GM18907 (cell line): Measurements from ENCODE around the gene NPFFR1.
A peak's percentile ranks its signal among the peaks of the same experiment; 100 is the strongest.

Experiments used
- ATAC-seq: cut with Tn5 transposase; IDR thresholded peaks from one replicate; pipeline ENCODE4 v1.9.1; 2021; ENCODE audit warnings: mild to moderate bottlenecking, moderate library complexity; ENCODE audit not compliant: unreplicated experiment

Gene NPFFR1

DNA sequence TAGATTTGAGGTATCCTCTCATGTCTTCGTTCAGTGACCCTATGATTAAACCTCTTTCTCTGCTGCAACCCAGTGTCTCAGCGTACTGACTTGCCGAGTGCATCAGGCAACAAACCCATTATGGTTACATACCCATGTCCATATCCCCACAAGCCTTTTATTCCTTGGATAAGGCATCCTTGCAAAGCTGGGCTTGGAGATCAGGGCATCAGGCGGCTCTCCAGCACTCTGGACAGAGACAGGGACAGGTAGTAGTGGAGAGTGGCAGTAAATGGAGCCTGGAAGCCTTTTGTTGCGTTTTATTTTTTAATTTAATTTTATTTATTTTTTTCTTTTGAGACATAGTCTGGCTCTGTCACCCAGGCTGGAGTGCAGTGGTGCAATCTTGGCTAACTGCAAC is 32.0 kb upstream of the NPFFR1 start:
- ATAC-seq: no peak

- ATAC-seq: no peak
Observed at GRCh38 chr10:70315276-70315675, 31.5 kb upstream of the NPFFR1 start.

- ATAC-seq: no peak
Observed at GRCh38 chr10:70312972-70313371, 29.2 kb upstream of the NPFFR1 start.

DNA sequence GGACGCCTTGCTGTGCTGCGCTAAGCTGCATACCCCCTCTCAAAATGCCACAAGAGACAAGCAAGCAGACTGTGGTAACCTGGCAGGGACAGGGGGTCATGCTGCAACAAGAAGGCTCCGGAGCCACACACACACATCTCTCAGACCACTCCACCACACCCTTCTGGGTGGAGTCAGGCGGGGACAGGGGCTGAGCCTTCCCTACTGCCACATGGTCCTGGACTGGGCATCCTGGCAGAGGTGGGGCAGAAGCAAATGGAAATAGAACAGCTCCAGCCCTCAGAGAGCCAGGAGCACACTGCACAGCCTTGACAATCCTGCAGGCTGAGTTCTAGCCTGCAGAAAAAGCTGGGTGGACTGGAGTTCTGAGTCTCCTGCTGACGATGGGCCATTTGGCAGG is 28.4 kb upstream of the NPFFR1 start:
- no peak for ATAC-seq

GRCh38 chr10:70311698-70312097 is 27.9 kb upstream of the NPFFR1 start:
- ATAC-seq: no peak

DNA sequence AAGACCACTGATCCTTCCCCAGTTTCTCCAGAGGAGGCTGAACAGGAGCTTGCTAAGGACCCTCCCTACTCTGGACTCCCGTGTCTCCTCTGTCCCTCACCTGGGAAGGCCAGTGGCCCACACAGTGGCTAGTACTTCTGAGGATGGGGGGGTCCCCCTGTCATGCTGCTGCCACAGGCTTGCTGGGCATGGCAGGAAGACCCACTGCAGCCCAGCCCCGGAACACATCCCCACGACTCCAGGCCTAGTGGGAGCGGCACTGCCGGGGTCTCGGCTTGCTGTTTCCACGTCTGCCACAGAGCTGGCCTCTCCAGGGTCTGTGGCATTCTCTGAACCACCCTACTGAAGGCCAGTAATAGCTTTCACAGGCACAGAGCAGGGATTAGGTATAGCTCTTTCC is 25.9 kb upstream of the NPFFR1 start:
- ATAC-seq: no peak

- no peak for ATAC-seq
Observed at GRCh38 chr10:70308121-70309060, 24.6 kb upstream of the NPFFR1 start.

DNA sequence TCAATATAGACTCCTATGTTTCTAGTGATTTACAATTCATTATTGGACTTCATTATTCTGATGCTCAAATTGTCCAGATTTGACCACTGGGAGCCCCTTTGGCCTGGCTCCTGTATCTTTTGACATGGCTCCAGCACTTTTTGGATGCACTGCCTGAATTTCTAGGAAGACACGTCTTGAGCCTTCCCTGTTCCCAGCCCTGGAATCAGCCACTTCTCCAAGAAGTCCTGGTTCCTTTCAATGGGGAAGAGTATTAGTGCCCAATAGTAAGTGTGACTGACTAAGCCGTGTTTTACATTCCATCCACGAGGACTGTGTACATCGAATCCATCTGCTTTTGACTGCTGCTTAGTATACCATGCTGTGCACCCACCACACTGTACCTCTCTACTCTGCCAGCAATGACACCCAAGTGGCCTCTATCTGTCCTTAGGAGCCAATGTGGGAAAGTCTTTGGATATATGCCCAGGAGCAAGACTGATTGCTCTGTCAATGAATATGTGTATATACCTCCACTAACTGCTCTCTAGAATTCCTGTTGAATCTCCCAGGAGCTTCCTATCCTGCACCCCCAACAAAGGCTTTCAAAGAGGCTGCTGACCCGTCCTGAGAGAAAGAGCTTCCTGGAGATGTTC is 23.2 kb upstream of the NPFFR1 start:
- no peak for ATAC-seq

DNA sequence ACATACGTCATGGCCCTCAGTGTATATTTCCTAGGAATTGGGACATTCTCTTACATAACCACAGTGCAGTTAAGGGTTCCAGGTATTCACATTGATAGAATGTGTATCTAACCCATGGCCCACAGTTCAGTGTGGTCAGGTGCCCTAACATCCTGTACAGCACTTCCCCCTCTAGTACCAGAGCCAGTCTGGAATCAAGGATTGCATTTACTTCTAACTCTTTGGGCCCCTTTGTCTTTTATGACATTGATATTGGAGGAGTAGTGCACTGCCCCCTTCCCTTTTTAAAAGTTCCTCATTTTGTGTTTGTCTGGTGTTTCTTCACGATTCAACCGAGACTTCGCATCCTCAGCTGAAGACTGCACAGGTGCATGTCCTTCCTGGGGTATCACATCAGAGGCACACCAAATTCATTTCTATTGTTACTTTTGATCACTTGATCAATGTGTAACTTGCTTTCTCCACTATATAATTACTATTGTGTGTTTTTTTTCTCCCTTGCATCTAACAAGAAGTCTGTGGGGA is 22.4 kb upstream of the NPFFR1 start:
- ATAC-seq: no peak

GRCh38 chr10:70303730-70304129 is 19.9 kb upstream of the NPFFR1 start:
- no peak for ATAC-seq

DNA sequence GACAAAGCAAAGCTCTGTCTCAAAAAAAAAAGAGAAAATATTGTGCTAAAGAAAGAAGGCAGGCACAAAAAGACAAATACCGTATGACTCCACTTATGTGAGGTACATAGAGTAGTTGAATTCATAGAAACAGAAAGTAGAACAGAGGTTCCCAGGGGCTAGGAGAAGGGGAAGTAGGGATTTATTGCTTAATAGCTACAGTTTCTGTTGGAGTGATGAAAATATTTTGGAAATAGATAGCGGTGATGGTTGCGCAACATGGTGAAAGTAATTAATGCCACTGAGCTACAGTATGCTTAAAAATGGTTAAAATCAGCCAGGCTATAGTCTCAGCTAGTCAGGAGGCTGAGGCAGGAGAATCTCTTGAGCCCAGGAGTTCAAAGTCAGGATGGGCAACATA is 18.5 kb upstream of the NPFFR1 start:
- ATAC-seq: no peak

DNA sequence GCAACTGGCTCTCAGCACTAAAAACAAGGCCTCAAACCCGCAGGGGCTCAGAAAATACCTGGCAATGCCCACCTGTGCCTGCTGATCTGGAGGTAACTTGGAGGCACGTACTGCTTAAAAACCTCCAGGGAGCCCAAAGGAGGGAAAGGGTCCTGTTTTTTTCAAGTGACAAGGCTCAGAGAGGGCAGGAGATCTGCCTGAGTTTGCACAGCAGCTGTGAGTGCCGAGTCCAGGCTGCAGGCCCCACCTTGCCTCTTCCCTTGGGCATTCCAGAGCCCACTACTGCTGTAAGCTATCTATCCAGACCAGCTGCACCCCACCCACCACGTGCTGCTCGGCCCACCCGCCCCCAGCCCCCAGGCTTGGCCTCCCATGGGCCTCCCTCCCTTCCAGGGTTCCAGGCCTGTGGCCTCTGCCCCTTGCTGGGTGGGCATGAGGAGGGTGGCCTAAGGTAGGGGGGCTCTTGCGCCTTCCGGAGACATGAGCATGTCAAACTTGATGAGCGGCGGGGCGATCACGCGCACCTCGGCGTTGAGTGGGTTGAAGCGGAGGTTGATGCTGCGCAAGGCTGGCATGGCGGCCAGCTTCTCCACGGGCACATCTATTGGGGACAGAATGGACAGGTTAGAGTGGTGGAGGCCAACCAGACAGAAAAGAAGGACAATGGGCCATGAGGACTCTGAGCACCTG is 17.2 kb upstream of the NPFFR1 start:
- ATAC-seq: no peak

DNA sequence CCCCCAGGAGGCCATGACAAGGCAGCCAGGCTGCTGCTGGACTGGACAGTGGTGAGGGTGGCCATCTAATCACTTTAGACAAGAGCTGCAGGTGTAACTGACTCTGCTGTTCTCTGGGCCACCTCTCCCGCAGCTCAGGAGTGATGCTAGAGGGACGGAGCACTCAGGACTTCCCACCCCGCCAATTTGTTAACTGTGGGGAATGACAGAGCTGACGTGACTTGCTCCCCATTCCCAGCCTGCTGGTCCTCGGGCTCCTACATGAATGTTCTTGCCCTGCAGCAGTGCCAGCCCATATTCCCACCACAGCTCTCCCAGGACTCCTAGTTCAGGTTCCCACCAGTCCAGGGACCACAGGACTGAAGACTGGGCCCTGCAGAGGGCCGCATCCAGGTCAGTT is 16.7 kb upstream of the NPFFR1 start:
- ATAC-seq: no peak

GRCh38 chr10:70299876-70300275 is 16.1 kb upstream of the NPFFR1 start:
- no peak for ATAC-seq

GRCh38 chr10:70298393-70298792 is 14.6 kb upstream of the NPFFR1 start:
- no peak for ATAC-seq

DNA sequence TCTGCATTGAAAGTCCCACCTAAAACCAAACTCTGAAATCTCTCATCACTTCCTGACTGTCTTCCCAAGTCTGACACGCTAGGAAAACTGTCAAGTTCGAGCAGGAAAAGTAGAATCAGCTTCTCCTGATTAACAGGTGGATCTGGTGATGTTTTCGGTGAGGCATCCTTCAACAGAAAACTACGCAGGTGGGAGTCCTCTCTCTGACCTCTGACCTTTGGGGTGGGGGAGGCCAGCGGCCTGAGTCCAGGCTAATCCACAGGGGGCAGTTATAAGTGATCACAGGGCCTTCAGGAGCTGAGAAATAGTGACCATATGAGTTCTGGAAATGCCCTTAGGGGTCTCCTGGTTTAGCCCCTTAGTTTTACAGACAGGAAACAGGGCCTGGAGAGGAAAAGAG is 13.4 kb upstream of the NPFFR1 start:
- no peak for ATAC-seq

- ATAC-seq: no peak
Observed at GRCh38 chr10:70296406-70296899, 12.6 kb upstream of the NPFFR1 start.

DNA sequence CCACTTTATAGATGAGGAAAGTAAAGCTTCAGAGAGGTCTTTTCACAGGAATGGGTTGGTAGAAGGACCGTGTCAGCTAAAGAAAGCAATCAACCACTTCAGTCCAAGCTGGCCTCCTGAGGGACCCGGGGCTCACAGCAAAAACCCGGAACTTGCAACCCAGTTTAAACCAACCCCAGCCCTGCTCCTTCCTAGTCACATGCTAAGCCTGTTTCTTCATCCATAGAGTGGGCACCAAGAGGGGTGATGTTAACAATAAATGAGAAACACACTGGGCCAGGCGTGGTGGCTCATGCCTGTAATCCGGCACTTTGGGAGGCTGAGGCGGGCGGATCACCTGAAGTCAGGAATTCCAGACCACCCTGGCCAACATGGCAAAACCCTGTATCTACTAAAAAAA is 12.1 kb upstream of the NPFFR1 start:
- no peak for ATAC-seq

- ATAC-seq: no peak
Observed at GRCh38 chr10:70295321-70295720, 11.5 kb upstream of the NPFFR1 start.

DNA sequence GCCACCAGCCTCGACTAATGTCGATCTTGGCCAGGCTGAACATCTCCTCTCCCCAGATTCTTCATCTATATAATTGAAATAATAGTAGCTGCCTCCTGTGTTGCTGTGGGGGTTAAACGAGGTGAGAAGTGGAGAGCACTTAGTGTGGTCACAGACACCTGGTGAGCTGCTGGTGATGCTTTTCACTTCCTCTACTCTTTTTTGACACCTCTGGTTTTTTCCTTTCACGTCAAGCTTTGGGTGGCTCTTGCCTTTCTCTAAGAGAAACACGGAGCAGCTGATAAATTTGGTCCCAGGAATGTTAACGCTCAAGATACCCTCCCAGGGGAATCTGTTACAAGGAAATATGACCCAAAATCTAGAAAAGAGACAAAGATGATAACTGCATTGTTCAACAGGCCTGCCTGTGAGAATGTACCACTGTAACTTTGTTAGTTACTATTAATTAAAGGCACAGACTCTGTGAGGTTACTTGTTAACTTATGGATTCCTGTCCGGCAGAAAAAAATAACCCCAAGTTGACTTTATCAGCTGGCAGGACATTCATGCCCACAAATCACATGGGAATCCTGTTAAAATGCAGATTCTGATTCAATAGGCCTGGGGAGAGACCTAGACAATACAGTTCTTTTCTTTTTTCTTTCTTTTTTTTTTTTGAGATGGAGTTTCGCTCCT is 9.5 kb upstream of the NPFFR1 start:
- peak; percentile 86 for ATAC-seq

GRCh38 chr10:70292004-70292403 is 8.2 kb upstream of the NPFFR1 start:
- no peak for ATAC-seq
